ENCODE data around the gene PHACTR1.

The PHACTR1 gene

GRCh38 chr6:13191461-13191860 is 474.9 kb downstream of the PHACTR1 start:
- no peak for DNase-seq (ENCODE audit: low read depth in 2 of 2)

- DNase-seq (ENCODE audit: low read depth in 2 of 2), result peak in 1 of 2 donors; percentile 5
Measured at GRCh38 chr6:13194852-13195251, 478.3 kb downstream of the PHACTR1 start.

- no peak for DNase-seq (ENCODE audit: low read depth in 2 of 2)
Measured at GRCh38 chr6:13195803-13196202, 479.2 kb downstream of the PHACTR1 start.

GRCh38 chr6:13198168-13198567 is 481.6 kb downstream of the PHACTR1 start:
- no peak for DNase-seq (ENCODE audit: low read depth in 2 of 2)

- no peak for DNase-seq (ENCODE audit: low read depth in 2 of 2)
Measured at GRCh38 chr6:13201336-13201735, 484.8 kb downstream of the PHACTR1 start.

- no peak for DNase-seq (ENCODE audit: low read depth in 2 of 2)
Measured at GRCh38 chr6:13203145-13203544, 486.6 kb downstream of the PHACTR1 start.

- no peak for DNase-seq (ENCODE audit: low read depth in 2 of 2)
Measured at GRCh38 chr6:13205106-13205505, 488.5 kb downstream of the PHACTR1 start.

GRCh38 chr6:13212096-13212495 is 495.5 kb downstream of the PHACTR1 start:
- DNase-seq (ENCODE audit: low read depth in 2 of 2), result no peak

- DNase-seq (ENCODE audit: low read depth in 2 of 2), result no peak
Measured at GRCh38 chr6:13212538-13212937, 496.0 kb downstream of the PHACTR1 start.

- DNase-seq (ENCODE audit: low read depth in 2 of 2), result no peak
Measured at GRCh38 chr6:13215390-13215789, 498.8 kb downstream of the PHACTR1 start.

- no peak for DNase-seq (ENCODE audit: low read depth in 2 of 2)
Measured at GRCh38 chr6:13216236-13217014, 499.9 kb downstream of the PHACTR1 start.

GRCh38 chr6:13217206-13217905 is 500.8 kb downstream of the PHACTR1 start:
- no peak for DNase-seq (ENCODE audit: low read depth in 2 of 2)

GRCh38 chr6:13220266-13220665 is 503.7 kb downstream of the PHACTR1 start:
- no peak for DNase-seq (ENCODE audit: low read depth in 2 of 2)

GRCh38 chr6:13222048-13222447 is 505.5 kb downstream of the PHACTR1 start:
- no peak for DNase-seq (ENCODE audit: low read depth in 2 of 2)

GRCh38 chr6:13226071-13226470 is 509.5 kb downstream of the PHACTR1 start:
- no peak for DNase-seq (ENCODE audit: low read depth in 2 of 2)

GRCh38 chr6:13228264-13229204 is 512.0 kb downstream of the PHACTR1 start:
- no peak for DNase-seq (ENCODE audit: low read depth in 2 of 2)

- no peak for DNase-seq (ENCODE audit: low read depth in 2 of 2)
Measured at GRCh38 chr6:13229205-13230085, 512.9 kb downstream of the PHACTR1 start.

- DNase-seq (ENCODE audit: low read depth in 2 of 2), result no peak
Measured at GRCh38 chr6:13233106-13233505, 516.5 kb downstream of the PHACTR1 start.

GRCh38 chr6:13234130-13234529 is 517.6 kb downstream of the PHACTR1 start:
- DNase-seq (ENCODE audit: low read depth in 2 of 2), result no peak

- no peak for DNase-seq (ENCODE audit: low read depth in 2 of 2)
Measured at GRCh38 chr6:13235339-13235738, 518.8 kb downstream of the PHACTR1 start.

GRCh38 chr6:13237318-13237717 is 520.8 kb downstream of the PHACTR1 start:
- DNase-seq (ENCODE audit: low read depth in 2 of 2), result no peak
